ENCODE results near the gene PNRC2. TPM values are rescaled to one million over a fixed set of nuclear protein-coding genes. Genes with fewer than 3 reads are reported as not detected.
"Not testable (repeated sequence)": the region's sequence is repeated elsewhere in the genome, so short reads cannot be mapped to it uniquely, and the experiment has no call there.

Gene PNRC2
- total RNA-seq, 4 donors from 2014 or later, result 65.0 to 84.6 (median 80.0) TPM

GRCh38 chr1:23979881-23980727 lies 20.5 kb downstream of the PNRC2 start, which contains the start of gene SRSF10:
Gene SRSF10, minus strand, starts transcription at chr1:23980327. Its CDS starts 72 bp downstream, at chr1:23980255.
- DNase-seq (ENCODE audit: low spot score in 2 of 2), result peak; percentile 97 to 100
- TF ChIP-seq CTCF (IDR thresholded peaks at IDR 0.05) (peak in 1 of 3 donors; percentile 62), POLR2A (IDR thresholded peaks at IDR 0.05) (peak in 1 of 2 donors; percentile 95)
- H3K4me3 ChIP-seq (ENCODE audit: low read depth, poor library complexity, severe bottlenecking), result peak within 1 kb of the TSS; percentile 85
- intact Hi-C loops (cut with DNase I; ENCODE audit: low total_unique reads), result no loop called here
- WGBS, 2 donors, result 0% methylated on average over 46 to 72 of the region's 84 CpGs

GRCh38 chr1:23980728-23981070 lies 21.1 kb downstream of the PNRC2 start:
- intact Hi-C loops (cut with DNase I; ENCODE audit: low total_unique reads), result no loop called here
- peak in 1 of 2 donors; percentile 84 for DNase-seq (ENCODE audit: low spot score in 2 of 2)
- no peak overlapping the region for H3K4me3 ChIP-seq (ENCODE audit: low read depth, poor library complexity, severe bottlenecking)
- WGBS, 2 donors, result 47 to 52% methylated on average over 6 of the region's 6 CpGs
- TF ChIP-seq CTCF (IDR thresholded peaks at IDR 0.05), result no peak
- TF ChIP-seq POLR2A (IDR thresholded peaks at IDR 0.05), result no peak

GRCh38 chr1:23984417-23985186 lies 25.0 kb downstream of the PNRC2 start:
- TF ChIP-seq CTCF (IDR thresholded peaks at IDR 0.05), result no peak
- intact Hi-C loops (cut with DNase I; ENCODE audit: low total_unique reads), result no loop called here
- no peak overlapping the region for H3K4me3 ChIP-seq (ENCODE audit: low read depth, poor library complexity, severe bottlenecking)
- 63 to 77% methylated on average over 5 of the region's 5 CpGs for WGBS, 2 donors
- no peak for DNase-seq (ENCODE audit: low spot score in 2 of 2)

GRCh38 chr1:23987038-23987437 lies 27.4 kb downstream of the PNRC2 start:
- DNase-seq (ENCODE audit: low spot score in 2 of 2); H3K4me3 ChIP-seq (ENCODE audit: low read depth, poor library complexity, severe bottlenecking); intact Hi-C loops (cut with DNase I; ENCODE audit: low total_unique reads): not testable (repeated sequence)
- WGBS, 2 donors, result 92 to 97% methylated on average over 13 to 22 of the region's 23 CpGs

GRCh38 chr1:23989263-23989662 lies 29.6 kb downstream of the PNRC2 start:
- DNase-seq (ENCODE audit: low spot score in 2 of 2), result no peak
- intact Hi-C loops (cut with DNase I; ENCODE audit: low total_unique reads), result no loop called here
- no peak overlapping the region for H3K4me3 ChIP-seq (ENCODE audit: low read depth, poor library complexity, severe bottlenecking)
- TF ChIP-seq CTCF (IDR thresholded peaks at IDR 0.05) (no peak), POLR2A (IDR thresholded peaks at IDR 0.05) (no peak)
- 80 to 86% methylated on average over 3 of the region's 3 CpGs for WGBS, 2 donors

- DNase-seq (ENCODE audit: low spot score in 2 of 2); intact Hi-C loops (cut with DNase I; ENCODE audit: low total_unique reads); H3K4me3 ChIP-seq (ENCODE audit: low read depth, poor library complexity, severe bottlenecking): not testable (repeated sequence)
- WGBS, 2 donors, result 88 to 89% methylated on average over 13 of the region's 13 CpGs
Measured at GRCh38 chr1:23992011-23992410, 32.4 kb downstream of the PNRC2 start.

Measured in lower leg skin (tissue), 4 donors.